Kasumi-1 (cell line): ENCODE measurements around the gene ST7.
"Not testable (repeated sequence)": the region's sequence is repeated elsewhere in the genome, so short reads cannot be mapped to it uniquely, and the experiment has no call there.

ENCODE experiments used
- DNase-seq, 2 experiments: peaks; one replicate each; lab custom pipeline; 2025; lab: John Stamatoyannopoulos, UW

The ST7 gene

GRCh38 chr7:117229350-117229749 is 276.0 kb downstream of the ST7 start:
- peak in 1 of 2 experiments; percentile 9 for DNase-seq

GRCh38 chr7:117230276-117231046 is 277.2 kb downstream of the ST7 start:
- peak; percentile 8 to 27 for DNase-seq

- DNase-seq: no peak
Measured at GRCh38 chr7:117231047-117231359, 277.7 kb downstream of the ST7 start.

GRCh38 chr7:117237646-117238045 is 284.3 kb downstream of the ST7 start:
- DNase-seq: no peak

GRCh38 chr7:117238472-117238871 is 285.2 kb downstream of the ST7 start:
- DNase-seq: no peak

- no peak for DNase-seq
Measured at GRCh38 chr7:117238937-117239336, 285.6 kb downstream of the ST7 start.

GRCh38 chr7:117241088-117241487 is 287.8 kb downstream of the ST7 start:
- DNase-seq: no peak

- no peak for DNase-seq
Measured at GRCh38 chr7:117243390-117243789, 290.1 kb downstream of the ST7 start.

- not testable (repeated sequence) for DNase-seq
Measured at GRCh38 chr7:117245703-117246102, 292.4 kb downstream of the ST7 start.

- no peak for DNase-seq
Measured at GRCh38 chr7:117247809-117248208, 294.5 kb downstream of the ST7 start.

- DNase-seq: no peak
Measured at GRCh38 chr7:117248829-117249228, 295.5 kb downstream of the ST7 start.

GRCh38 chr7:117249696-117250095 is 296.4 kb downstream of the ST7 start:
- DNase-seq: no peak

- no peak for DNase-seq
Measured at GRCh38 chr7:117250245-117250644, 296.9 kb downstream of the ST7 start.

GRCh38 chr7:117250801-117251200 is 297.5 kb downstream of the ST7 start:
- DNase-seq: no peak

GRCh38 chr7:117251687-117252086 is 298.4 kb downstream of the ST7 start:
- no peak for DNase-seq

GRCh38 chr7:117259615-117260014 is 306.3 kb downstream of the ST7 start:
- no peak for DNase-seq

- DNase-seq: no peak
Measured at GRCh38 chr7:117262546-117262945, 309.2 kb downstream of the ST7 start.

- no peak for DNase-seq
Measured at GRCh38 chr7:117264716-117265115, 311.4 kb downstream of the ST7 start.

- DNase-seq: no peak
Measured at GRCh38 chr7:117269417-117269816, 316.1 kb downstream of the ST7 start.

GRCh38 chr7:117269886-117270285 is 316.6 kb downstream of the ST7 start:
- no peak for DNase-seq

- DNase-seq: no peak
Measured at GRCh38 chr7:117270371-117270770, 317.1 kb downstream of the ST7 start.

GRCh38 chr7:117271566-117271965 is 318.3 kb downstream of the ST7 start:
- DNase-seq: no peak

- DNase-seq: no peak
Measured at GRCh38 chr7:117272017-117272759, 318.9 kb downstream of the ST7 start.

GRCh38 chr7:117273325-117273724 is 320.0 kb downstream of the ST7 start:
- no peak for DNase-seq
